NB4 (cell line): ENCODE data around the gene MAGI2.

ENCODE experiments used
- POLR2A ChIP-seq: IDR thresholded peaks from 2 replicates; pipeline ENCODE4 v1.6.1; 2011; ENCODE audit warnings: mild to moderate bottlenecking; ENCODE audit not compliant: insufficient read length; ENCODE audit errors: extremely low read depth
- TF ChIP-seq, protein P1 (sequence below): IDR thresholded peaks from one replicate; pipeline ENCODE4 v1.5.1; 2012; ENCODE audit warnings: low read depth, low read length

DNA sequence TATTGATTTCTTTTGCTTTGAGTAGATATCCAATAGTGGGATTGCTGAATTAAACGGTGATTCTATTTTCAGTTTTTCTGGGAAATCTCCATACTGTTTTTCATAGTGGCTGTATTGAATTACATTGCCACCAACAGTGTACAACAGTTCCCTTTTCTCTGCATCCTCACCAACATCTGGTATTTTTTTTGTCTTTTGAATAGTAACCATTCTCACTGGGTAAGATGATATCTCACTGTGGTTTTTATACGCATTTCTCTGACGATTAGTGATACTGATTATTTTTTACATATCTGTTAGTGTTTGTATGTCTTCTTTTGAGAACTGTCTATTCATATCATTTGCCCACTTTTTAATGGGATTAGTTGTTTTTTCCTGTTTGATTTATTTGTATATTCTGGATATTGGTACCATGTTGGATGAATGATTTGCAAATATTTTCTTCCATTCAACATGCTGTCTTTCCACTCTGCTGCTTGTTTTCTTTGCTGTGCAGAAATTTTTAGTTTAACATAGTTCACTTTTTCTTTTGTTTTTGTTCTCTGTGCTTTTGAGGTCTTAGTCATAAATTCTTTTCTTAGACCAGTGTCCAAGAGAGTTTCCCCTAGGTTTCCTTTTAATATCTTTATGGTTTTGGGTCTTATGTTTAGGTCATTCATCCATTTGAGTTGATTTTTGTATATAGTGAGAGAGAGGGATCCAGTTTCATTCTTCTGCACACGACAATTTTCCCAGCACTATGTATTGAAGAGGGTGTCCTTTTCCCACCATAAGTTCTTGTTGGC lies 1070.2 kb downstream of the MAGI2 start:
- TF ChIP-seq, protein P1, sequence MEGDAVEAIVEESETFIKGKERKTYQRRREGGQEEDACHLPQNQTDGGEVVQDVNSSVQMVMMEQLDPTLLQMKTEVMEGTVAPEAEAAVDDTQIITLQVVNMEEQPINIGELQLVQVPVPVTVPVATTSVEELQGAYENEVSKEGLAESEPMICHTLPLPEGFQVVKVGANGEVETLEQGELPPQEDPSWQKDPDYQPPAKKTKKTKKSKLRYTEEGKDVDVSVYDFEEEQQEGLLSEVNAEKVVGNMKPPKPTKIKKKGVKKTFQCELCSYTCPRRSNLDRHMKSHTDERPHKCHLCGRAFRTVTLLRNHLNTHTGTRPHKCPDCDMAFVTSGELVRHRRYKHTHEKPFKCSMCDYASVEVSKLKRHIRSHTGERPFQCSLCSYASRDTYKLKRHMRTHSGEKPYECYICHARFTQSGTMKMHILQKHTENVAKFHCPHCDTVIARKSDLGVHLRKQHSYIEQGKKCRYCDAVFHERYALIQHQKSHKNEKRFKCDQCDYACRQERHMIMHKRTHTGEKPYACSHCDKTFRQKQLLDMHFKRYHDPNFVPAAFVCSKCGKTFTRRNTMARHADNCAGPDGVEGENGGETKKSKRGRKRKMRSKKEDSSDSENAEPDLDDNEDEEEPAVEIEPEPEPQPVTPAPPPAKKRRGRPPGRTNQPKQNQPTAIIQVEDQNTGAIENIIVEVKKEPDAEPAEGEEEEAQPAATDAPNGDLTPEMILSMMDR = no peak
- TF ChIP-seq POLR2A = no peak
